Gastrocnemius medialis (tissue), 4 donors: ENCODE measurements around the gene IMPA2. TPM values are rescaled to one million over a fixed set of nuclear protein-coding genes. Genes with fewer than 3 reads are reported as not detected.

Experiments used
- ATAC-seq, 2 donors: fragments of 150-250 bp; one replicate each; pipeline ENCODE4 v1.9.1; 2016
- DNase-seq, 2 donors: peaks; one replicate each; pipeline ENCODE4 v3.0.0-alpha.2; 2019
- H3K27ac ChIP-seq, 4 donors: fragments of 200-600 bp; sonication (generic); 1 replicate in 1 of 4; 2 replicates in 3 of 4; pipeline ENCODE4 v1.5.1; 2016 to 2018; ENCODE audit warnings: mild to moderate bottlenecking in 2 of 4, moderate library complexity in 1 of 4
- H3K27me3 ChIP-seq, 3 donors: fragments of 200-600 bp; sonication (generic) in 2 of 3; 1 replicate in 1 of 3; 2 replicates in 2 of 3; pipeline versions ENCODE4 v1.5.1 to v1.6.0; 2016 to 2019; ENCODE audit warnings: mild to moderate bottlenecking in 1 of 3, moderate library complexity in 1 of 3
- H3K36me3 ChIP-seq, 2 donors: fragments of 200-600 bp; sonication (generic) in 1 of 2; one replicate each; pipeline ENCODE4 v1.5.1; 2017 to 2018
- H3K4me1 ChIP-seq, 2 donors: fragments of 200-600 bp; sonication (generic) in 1 of 2; one replicate each; pipeline ENCODE4 v1.5.1; 2016 to 2017; ENCODE audit warnings: mild to moderate bottlenecking in 2 of 2
- H3K4me3 ChIP-seq, 4 donors: fragments of 200-600 bp; sonication (generic) in 3 of 4; 1 replicate in 1 of 4; 2 replicates in 3 of 4; pipeline ENCODE4 v1.5.1; 2016 to 2019; ENCODE audit warnings: mild to moderate bottlenecking in 2 of 4
- H3K9me3 ChIP-seq, 3 donors: fragments of 200-600 bp; sonication (generic) in 2 of 3; 1 replicate in 1 of 3; 2 replicates in 2 of 3; pipeline ENCODE4 v1.5.1; 2016 to 2019
- POLR2A ChIP-seq, 2 donors: fragments of 450-650 bp; IDR thresholded peaks; one replicate each; pipeline ENCODE4 v1.6.1; 2017; ENCODE audit warnings: antibody characterized with exemption in 2 of 2, mild to moderate bottlenecking in 2 of 2, moderate library complexity in 2 of 2
- in situ Hi-C, 4 donors: fragments of 200-750 bp; cut with MboI; loops; one replicate each; pipeline versions ENCODE4 v1.15.0 to v1.8.0; 2017; ENCODE audit warnings: low sequenced_read_pairs in 4 of 4
- intact Hi-C: fragments of 100-400 bp; cut with DNase I; formaldehyde crosslinking; loops from one replicate; pipeline ENCODE4 v1.15.1; 2023; ENCODE audit warnings: low total_unique reads
- total RNA-seq, 4 donors: library from RNA; depleted of rRNA; stranded (reverse); fragments of >200 nt; gene quantifications; one replicate each; pipeline versions ENCODE4 v1.1.0 to v1.2.3, GENCODE V29; 2016
- TF ChIP-seq, protein P1 (sequence below), 5 experiments: fragments of 450-650 bp in 3 of 5; fragments of 200-600 bp in 2 of 5; sonication (generic) in 2 of 5; IDR thresholded peaks in 4 of 5; conservative IDR thresholded peaks in 1 of 5; 1 replicate in 4 of 5; 2 replicates in 1 of 5; pipeline ENCODE4 v1.5.1; 2016 to 2019; ENCODE audit warnings: antibody characterized with exemption in 5 of 5, mild to moderate bottlenecking in 3 of 5, moderate library complexity in 3 of 5

The IMPA2 gene
- total RNA-seq, 4 donors from 2014 or later = 245 to 391 (median 274) TPM

DNA sequence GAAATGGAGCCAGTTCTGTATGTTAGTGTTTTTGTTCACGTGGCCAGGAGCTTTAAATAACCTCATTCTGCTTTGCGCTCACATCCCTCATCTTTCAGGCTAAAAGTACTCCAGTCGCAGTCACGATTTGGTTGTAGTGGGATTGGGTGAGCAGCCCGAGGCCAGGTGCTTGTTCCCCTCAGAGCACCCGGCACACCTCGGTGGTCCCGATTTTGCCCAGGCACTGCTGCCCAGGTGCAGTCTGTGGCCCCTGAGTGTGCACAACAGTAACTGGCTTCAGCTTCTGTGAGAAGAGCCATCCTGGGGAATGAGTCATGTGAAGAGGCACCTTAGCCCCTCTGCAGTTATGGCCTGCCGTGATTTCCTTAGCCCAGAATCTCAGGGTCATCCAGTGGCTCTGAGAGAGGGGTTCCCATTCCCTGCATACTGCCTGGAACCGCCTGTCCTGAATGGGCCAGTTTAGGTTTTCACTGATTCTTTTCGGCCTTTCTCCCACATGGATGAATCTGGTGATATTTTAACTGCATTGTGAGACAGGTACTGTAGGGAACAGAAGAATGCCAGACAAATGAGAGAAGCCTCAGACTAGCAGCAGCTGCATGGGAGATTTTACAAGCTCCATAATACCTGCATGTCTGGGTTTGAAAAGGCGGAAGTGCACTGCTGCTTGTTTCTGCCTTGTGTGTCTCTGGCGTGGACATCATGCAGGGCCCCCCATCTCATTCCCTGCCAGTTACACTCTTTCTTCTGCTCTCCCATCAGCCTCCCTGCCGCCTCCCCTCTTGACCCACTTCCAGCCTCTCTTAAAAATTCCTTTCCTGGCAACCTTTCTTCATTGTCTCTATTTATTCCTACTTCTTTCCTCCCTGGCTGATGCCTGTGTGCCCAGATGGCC, 33.5 kb downstream of the IMPA2 start:
- H3K36me3 ChIP-seq = peaks cover 0 to 64% of the 10 kb centered on the region in 2 donors
- TF ChIP-seq, protein P1, sequence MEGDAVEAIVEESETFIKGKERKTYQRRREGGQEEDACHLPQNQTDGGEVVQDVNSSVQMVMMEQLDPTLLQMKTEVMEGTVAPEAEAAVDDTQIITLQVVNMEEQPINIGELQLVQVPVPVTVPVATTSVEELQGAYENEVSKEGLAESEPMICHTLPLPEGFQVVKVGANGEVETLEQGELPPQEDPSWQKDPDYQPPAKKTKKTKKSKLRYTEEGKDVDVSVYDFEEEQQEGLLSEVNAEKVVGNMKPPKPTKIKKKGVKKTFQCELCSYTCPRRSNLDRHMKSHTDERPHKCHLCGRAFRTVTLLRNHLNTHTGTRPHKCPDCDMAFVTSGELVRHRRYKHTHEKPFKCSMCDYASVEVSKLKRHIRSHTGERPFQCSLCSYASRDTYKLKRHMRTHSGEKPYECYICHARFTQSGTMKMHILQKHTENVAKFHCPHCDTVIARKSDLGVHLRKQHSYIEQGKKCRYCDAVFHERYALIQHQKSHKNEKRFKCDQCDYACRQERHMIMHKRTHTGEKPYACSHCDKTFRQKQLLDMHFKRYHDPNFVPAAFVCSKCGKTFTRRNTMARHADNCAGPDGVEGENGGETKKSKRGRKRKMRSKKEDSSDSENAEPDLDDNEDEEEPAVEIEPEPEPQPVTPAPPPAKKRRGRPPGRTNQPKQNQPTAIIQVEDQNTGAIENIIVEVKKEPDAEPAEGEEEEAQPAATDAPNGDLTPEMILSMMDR (IDR thresholded peaks at IDR 0.05 in 4 of 5, conservative IDR thresholded peaks at IDR 0.05 in 1 of 5) = no peak
- TF ChIP-seq POLR2A (IDR thresholded peaks at IDR 0.05) = no peak

DNA sequence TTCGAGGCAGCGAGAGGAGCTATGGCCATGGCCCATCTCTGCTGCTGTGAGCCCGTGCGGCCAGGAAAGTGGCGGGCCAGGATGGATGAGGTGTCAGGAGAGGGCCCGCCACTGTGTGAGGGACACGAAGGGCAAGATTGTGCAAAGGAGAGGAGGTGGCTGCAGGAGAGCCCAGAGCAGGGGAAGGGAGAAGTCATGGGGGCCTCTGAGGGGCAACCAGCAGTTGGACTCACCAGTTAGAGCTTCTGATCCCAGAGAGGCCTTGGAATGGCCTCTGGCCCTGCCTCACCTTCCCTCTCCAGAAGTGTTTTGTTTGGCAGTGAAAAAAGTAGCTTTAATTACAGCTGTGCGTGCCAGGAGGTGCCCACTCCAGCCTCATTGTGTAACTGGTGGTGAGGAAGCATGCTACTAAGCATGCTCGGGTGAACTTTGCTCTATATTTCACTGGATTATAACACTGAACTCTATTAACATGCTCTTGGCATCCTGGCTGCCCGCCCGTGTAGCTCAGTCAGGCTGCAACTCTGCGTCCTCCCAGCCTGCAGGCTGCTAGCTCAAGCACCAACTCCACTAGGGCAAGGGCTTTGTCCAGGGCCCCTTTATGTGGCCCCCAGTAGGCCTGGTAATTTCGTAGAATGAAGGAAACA, 34.2 kb downstream of the IMPA2 start:
- H3K9me3 ChIP-seq = no peaks in the 10 kb centered on the region
- in situ Hi-C loops = loop anchor here in 1 of 4 donors (25.0 kb wide), 1 partner anchor 278 kb away; no protein-coding TSS in a partner anchor
- peak in 1 of 2 donors; percentile 76 for DNase-seq
- intact Hi-C loops = loop anchor here (2.0 kb wide), 1 partner anchor 17 kb away; no protein-coding TSS in a partner anchor
- peak; percentile 77 to 89 for ATAC-seq
- peaks cover 28 to 39% of the 10 kb centered on the region in 2 donors for H3K4me1 ChIP-seq
- no peak for TF ChIP-seq POLR2A (IDR thresholded peaks at IDR 0.05)
- TF ChIP-seq, protein P1 (IDR thresholded peaks at IDR 0.05 in 4 of 5, conservative IDR thresholded peaks at IDR 0.05 in 1 of 5) = no peak
- peak overlapping the region; percentile 59 to 78 (median 70) for H3K27ac ChIP-seq
- H3K4me3 ChIP-seq = no peak overlapping the region
- H3K36me3 ChIP-seq = peaks cover 0 to 64% of the 10 kb centered on the region in 2 donors
- H3K27me3 ChIP-seq = no peaks in the 10 kb centered on the region

More for the DNA sequence above, 33.5 kb downstream of the IMPA2 start:
- Histone ChIP-seq H3K4me3 (no peak overlapping the region), H3K4me1 (peaks cover 28 to 39% of the 10 kb centered on the region in 2 donors), H3K27ac (peak overlapping the region; percentile 59 to 78 (median 70)), H3K9me3 (no peaks in the 10 kb centered on the region), H3K27me3 (no peaks in the 10 kb centered on the region)
- DNase-seq (peak in 1 of 2 donors; percentile 7), ATAC-seq (no peak)
- in situ Hi-C loops (loop anchor here in 1 of 4 donors (25.0 kb wide), 1 partner anchor 277 kb away; no protein-coding TSS in a partner anchor), intact Hi-C loops (loop anchor here (2.0 kb wide), 1 partner anchor 16 kb away; no protein-coding TSS in a partner anchor)

DNA sequence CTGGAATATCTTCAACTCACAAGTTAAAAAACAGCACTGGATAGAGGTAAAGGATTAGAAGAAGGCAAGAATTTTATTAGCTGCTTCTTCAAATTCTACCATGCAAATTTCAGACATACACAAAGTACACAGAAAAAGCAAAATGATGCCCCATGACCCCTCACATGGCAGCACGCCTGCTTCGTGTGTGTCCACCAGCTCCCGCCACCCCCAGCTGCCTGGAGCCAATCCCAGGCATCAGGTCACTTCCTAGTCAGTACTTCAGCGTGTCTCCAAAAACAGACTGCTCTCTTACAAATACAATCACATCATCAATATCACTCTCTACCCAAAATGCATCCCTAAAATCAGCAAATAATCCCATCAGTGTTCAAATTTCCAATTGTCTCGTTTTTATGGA, 35.8 kb downstream of the IMPA2 start:
- in situ Hi-C loops (loop anchor here in 1 of 4 donors (25.0 kb wide), 1 partner anchor 280 kb away; no protein-coding TSS in a partner anchor), intact Hi-C loops (no loop called here)
- Histone ChIP-seq H3K9me3 (no peaks in the 10 kb centered on the region), H3K27me3 (no peaks in the 10 kb centered on the region), H3K4me3 (no peak overlapping the region), H3K36me3 (peaks cover 0 to 69% of the 10 kb centered on the region in 2 donors), H3K4me1 (peaks cover 28 to 39% of the 10 kb centered on the region in 2 donors), H3K27ac (no peak overlapping the region)
- DNase-seq (no peak), ATAC-seq (no peak)
- TF ChIP-seq, protein P1 (IDR thresholded peaks at IDR 0.05 in 4 of 5, conservative IDR thresholded peaks at IDR 0.05 in 1 of 5) = no peak
- TF ChIP-seq POLR2A (IDR thresholded peaks at IDR 0.05) = no peak

DNA sequence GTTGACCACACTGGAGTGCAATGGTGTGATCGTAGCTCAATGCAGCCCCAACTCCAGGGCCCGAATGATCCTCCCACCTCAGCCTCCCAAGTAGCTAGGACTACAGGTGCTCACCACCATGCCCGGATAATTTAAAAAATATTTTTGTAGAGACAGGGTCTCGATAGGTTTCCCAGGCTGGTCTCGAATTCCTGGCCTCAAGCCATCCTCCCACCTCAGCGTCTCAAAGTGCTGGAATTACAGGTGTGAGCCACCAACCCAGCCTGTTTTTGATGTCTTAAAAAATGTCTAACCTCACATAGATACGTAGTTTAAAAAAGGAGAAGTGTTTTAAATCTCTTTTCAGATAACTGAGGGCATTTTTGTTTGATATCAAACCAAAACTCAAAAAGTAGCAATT, 37.6 kb downstream of the IMPA2 start:
- no peak for ATAC-seq

More for the DNA sequence above, 37.6 kb downstream of the IMPA2 start:
- H3K4me1 ChIP-seq = peaks cover 21 to 26% of the 10 kb centered on the region in 2 donors
- in situ Hi-C loops = loop anchor here in 1 of 4 donors (25.0 kb wide), 1 partner anchor 282 kb away; no protein-coding TSS in a partner anchor
- H3K4me3 ChIP-seq = no peak overlapping the region
- H3K9me3 ChIP-seq = no peaks in the 10 kb centered on the region
- H3K36me3 ChIP-seq = peaks cover 0 to 69% of the 10 kb centered on the region in 2 donors
- no peaks in the 10 kb centered on the region for H3K27me3 ChIP-seq
- DNase-seq = no peak
- TF ChIP-seq, protein P1 (IDR thresholded peaks at IDR 0.05 in 4 of 5, conservative IDR thresholded peaks at IDR 0.05 in 1 of 5) = no peak
- TF ChIP-seq POLR2A (IDR thresholded peaks at IDR 0.05) = no peak
- intact Hi-C loops = no loop called here
- H3K27ac ChIP-seq = no peak overlapping the region
